T-helper 2 cell treated with Interferon-gamma antibody and Interleukin-4, amounts not matched to agents 100 ng/mL and 5 ng/mL, for 36 hours (primary cell): ENCODE measurements around the gene ACAP3. TPM values are rescaled to one million over a fixed set of nuclear protein-coding genes. Genes with fewer than 3 reads are reported as not detected.

Experiments
- intact Hi-C: fragments of 100-400 bp; cut with micrococcal nuclease; formaldehyde crosslinking; loops from one replicate; pipeline ENCODE4 v1.15.1; 2023
- total RNA-seq: library from RNA; stranded (reverse); gene quantifications from 2 replicates; pipeline ENCODE4 v1.2.3, GENCODE V29; 2022

Gene ACAP3
- total RNA-seq, 1 donor from 2014 or later, result 66.6 TPM

- intact Hi-C loops, result loop anchor here (1.0 to 2.0 kb wide), 3 partner anchors 36 to 157 kb away; partner anchors contain the start of genes B3GALT6, C1orf159, PUSL1 and SDF4
Measured at GRCh38 chr1:1273209-1273511, 34.6 kb downstream of the ACAP3 start.

GRCh38 chr1:1272341-1273208, 35.2 kb downstream of the ACAP3 start:
- intact Hi-C loops, result loop anchor here (1.0 to 2.0 kb wide), 3 partner anchors 36 to 156 kb away; partner anchors contain the start of genes B3GALT6, C1orf159, PUSL1 and SDF4

GRCh38 chr1:1270813-1271212, 36.9 kb downstream of the ACAP3 start:
- intact Hi-C loops, result no loop called here

- intact Hi-C loops, result no loop called here
Measured at GRCh38 chr1:1268284-1268682, 39.4 kb downstream of the ACAP3 start.

GRCh38 chr1:1267488-1268283, 40.0 kb downstream of the ACAP3 start:
- intact Hi-C loops, result no loop called here

GRCh38 chr1:1264868-1265272, 42.9 kb downstream of the ACAP3 start:
- intact Hi-C loops, result no loop called here

GRCh38 chr1:1264026-1264425, 43.7 kb downstream of the ACAP3 start:
- intact Hi-C loops, result no loop called here

- intact Hi-C loops, result no loop called here
Measured at GRCh38 chr1:1262758-1263157, 45.0 kb downstream of the ACAP3 start.

- intact Hi-C loops, result no loop called here
Measured at GRCh38 chr1:1262071-1262470, 45.7 kb downstream of the ACAP3 start.

- intact Hi-C loops, result no loop called here
Measured at GRCh38 chr1:1260843-1261560, 46.7 kb downstream of the ACAP3 start.

- intact Hi-C loops, result no loop called here
Measured at GRCh38 chr1:1259951-1260600, 47.7 kb downstream of the ACAP3 start.

GRCh38 chr1:1259540-1259939, 48.2 kb downstream of the ACAP3 start:
- intact Hi-C loops, result no loop called here

- intact Hi-C loops, result no loop called here
Measured at GRCh38 chr1:1259119-1259488, 48.6 kb downstream of the ACAP3 start.

- intact Hi-C loops, result no loop called here
Measured at GRCh38 chr1:1256956-1257871, 50.5 kb downstream of the ACAP3 start.

GRCh38 chr1:1255611-1256010, 52.1 kb downstream of the ACAP3 start:
- intact Hi-C loops, result no loop called here

- intact Hi-C loops, result no loop called here
Measured at GRCh38 chr1:1255078-1255477, 52.7 kb downstream of the ACAP3 start.

- intact Hi-C loops, result loop anchor here (5.0 kb wide), 1 partner anchor 132 kb away; no protein-coding TSS in a partner anchor
Measured at GRCh38 chr1:1254667-1254998, 53.1 kb downstream of the ACAP3 start.

- intact Hi-C loops, result loop anchor here (5.0 kb wide), 1 partner anchor 132 kb away; no protein-coding TSS in a partner anchor
Measured at GRCh38 chr1:1253972-1254666, 53.6 kb downstream of the ACAP3 start.

GRCh38 chr1:1253314-1253713, 54.4 kb downstream of the ACAP3 start:
- intact Hi-C loops, result loop anchor here (5.0 kb wide), 1 partner anchor 131 kb away; no protein-coding TSS in a partner anchor
